T-helper 2 cell treated with Interferon-gamma antibody and Interleukin-4, amounts not matched to agents 100 ng/mL and 5 ng/mL, for 36 hours (primary cell): ENCODE measurements around the gene RILPL2. TPM values are rescaled to one million over a fixed set of nuclear protein-coding genes. Genes with fewer than 3 reads are reported as not detected.
"Not testable (repeated sequence)": the region's sequence is repeated elsewhere in the genome, so short reads cannot be mapped to it uniquely, and the experiment has no call there.

Experiments
- intact Hi-C: fragments of 100-400 bp; cut with micrococcal nuclease; formaldehyde crosslinking; loops from one replicate; pipeline ENCODE4 v1.15.1; 2023
- total RNA-seq: library from RNA; stranded (reverse); gene quantifications from 2 replicates; pipeline ENCODE4 v1.2.3, GENCODE V29; 2022

RILPL2 gene, protein sequence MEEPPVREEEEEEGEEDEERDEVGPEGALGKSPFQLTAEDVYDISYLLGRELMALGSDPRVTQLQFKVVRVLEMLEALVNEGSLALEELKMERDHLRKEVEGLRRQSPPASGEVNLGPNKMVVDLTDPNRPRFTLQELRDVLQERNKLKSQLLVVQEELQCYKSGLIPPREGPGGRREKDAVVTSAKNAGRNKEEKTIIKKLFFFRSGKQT
- 7.1 and 7.5 TPM in 2 replicates for total RNA-seq

GRCh38 chr12:123436017-123436964 lies at the start of gene RILPL2:
Gene RILPL2, minus strand, starts transcription at chr12:123436684. Its CDS starts 264 bp downstream, at chr12:123436420.
- intact Hi-C loops = loop anchor here (1.0 to 2.0 kb wide), 5 partner anchors 8 to 277 kb away; partner anchors contain the start of genes ATP6V0A2 and SNRNP35

DNA sequence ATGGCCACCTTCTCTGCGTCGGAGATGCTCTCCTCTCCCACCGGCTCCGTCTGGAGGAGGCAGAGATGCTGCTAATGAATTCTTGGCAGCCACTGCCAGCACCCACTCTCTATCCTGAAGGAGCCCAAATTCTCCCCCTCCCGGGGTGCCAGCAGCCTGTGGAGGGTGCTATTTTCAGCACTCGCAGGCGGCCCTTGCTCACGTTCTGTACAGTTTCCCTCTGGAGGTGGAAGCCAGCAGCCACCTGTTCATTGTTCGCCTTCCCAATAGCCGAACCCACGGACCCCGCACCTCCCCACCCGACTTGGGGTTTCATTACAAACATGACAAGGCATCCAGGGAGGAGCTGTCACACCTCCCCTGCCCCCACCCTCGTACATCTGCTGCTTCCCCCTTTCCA lies 49.3 kb upstream of the RILPL2 start:
- intact Hi-C loops = no loop called here

DNA sequence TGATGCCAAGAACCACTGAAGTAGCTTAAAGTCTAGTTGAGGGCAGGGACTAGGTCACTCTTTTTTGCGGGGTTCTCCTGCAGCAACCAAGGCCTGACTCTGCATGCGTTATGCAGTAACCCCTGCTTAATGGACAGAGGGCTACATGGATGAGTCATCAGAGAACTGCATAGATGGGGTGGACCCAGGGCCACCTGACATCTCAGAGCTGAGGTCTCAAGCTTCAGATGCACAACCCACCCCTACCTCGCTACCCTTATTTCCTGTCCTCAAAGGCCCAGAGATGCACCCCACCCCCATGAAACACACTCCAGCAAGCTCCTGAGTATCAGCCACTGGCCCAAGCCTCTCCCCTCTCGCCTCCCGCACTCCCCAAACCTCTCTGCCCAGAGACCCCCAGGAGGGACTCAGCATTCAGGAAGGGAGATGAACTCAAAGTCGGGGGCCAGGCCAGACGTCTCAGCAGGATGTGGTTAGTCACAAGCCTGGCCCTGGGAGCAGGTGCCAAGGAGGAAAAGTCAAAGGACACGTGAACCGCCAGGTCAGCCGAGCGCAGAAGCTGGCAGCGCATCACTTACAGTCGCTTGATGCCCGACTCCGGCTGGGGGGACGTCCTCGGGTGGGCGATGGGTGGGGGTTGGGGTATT lies 47.2 kb upstream of the RILPL2 start:
- intact Hi-C loops = no loop called here

- intact Hi-C loops = no loop called here
Observed at GRCh38 chr12:123482876-123483275, 46.4 kb upstream of the RILPL2 start.

- intact Hi-C loops = not testable (repeated sequence)
Observed at GRCh38 chr12:123481251-123481650, 44.8 kb upstream of the RILPL2 start.

DNA sequence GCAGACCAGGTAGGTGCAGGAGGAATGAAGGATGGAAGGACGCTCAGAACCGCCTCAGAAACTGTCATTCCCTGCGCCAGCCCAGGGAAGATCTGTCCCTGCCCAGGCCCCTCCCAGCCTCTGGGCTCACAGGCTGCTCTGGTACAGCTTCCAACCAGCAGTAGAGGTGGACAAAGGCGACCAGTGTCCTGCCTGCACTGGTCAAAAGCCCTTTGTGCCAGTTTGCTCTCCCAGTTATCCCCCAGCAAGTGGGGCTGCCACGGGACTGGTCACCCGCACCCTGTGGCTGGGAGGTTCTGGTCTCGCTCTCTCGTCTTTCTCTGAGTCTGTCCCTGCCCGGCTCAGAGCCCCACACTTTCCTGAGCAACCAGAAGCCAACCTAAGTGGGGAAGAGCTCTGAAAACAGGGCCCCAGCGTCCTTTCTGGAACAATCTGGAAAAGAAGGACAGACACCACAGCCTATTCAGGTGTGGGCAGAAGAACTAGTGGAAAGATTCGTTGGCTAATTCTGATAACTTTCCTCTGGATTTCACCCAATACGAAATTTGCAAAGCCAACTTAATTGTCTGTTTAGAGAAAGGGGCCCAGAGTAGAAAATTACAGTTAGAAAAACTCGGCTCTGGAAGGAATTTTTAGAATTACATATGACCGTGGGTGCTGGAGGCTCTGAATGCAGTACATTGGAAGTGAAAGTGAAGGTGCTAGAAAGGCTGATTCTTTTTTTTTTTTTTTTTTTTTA lies 43.1 kb upstream of the RILPL2 start:
- intact Hi-C loops = loop anchor here (10.0 kb wide), 1 partner anchor 55 kb away; the partner anchor contains the start of gene RILPL1

DNA sequence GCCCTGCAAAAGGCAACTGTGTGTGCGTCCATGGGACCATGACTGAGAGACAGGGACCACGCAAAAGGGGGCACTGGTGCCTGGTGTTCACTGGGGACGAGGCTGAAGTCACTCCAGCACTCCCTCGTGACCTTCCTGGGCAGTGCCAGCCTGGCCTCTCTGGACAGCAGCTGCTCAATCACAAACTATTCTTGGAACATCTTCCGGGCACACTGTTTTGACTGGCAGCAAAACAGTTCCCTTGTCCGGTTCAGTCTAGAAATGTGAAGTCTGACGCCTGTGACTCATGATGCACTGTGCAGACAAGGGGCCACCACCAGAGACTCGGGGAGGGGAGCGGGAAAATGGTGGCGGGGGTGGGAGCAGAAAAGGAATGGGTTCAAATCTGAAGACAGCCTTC lies 42.3 kb upstream of the RILPL2 start:
- intact Hi-C loops = loop anchor here (10.0 kb wide), 1 partner anchor 56 kb away; the partner anchor contains the start of gene RILPL1

DNA sequence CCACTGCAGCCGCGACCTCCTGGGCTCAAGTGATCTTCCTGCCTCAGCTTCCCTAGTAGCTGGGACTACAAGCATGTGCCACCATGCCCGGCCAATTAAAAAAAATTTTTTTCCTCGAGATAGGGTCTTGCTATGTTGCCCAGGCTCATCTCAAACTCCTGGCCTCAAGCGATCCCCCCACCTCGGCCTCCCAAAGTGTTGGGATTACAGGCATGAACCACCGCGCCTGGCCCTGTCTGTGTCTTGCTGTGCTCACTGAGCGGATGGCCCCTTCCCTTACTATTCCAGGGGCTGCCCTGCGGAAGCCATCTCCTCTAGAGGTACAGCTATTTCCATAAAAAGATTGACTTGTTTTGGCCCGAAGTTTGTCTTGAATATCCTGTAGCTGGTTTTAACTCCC lies 41.6 kb upstream of the RILPL2 start:
- intact Hi-C loops = loop anchor here (10.0 kb wide), 1 partner anchor 57 kb away; the partner anchor contains the start of gene RILPL1

- intact Hi-C loops = loop anchor here (10.0 kb wide), 1 partner anchor 60 kb away; the partner anchor contains the start of gene RILPL1
Observed at GRCh38 chr12:123475246-123475703, 38.8 kb upstream of the RILPL2 start.

DNA sequence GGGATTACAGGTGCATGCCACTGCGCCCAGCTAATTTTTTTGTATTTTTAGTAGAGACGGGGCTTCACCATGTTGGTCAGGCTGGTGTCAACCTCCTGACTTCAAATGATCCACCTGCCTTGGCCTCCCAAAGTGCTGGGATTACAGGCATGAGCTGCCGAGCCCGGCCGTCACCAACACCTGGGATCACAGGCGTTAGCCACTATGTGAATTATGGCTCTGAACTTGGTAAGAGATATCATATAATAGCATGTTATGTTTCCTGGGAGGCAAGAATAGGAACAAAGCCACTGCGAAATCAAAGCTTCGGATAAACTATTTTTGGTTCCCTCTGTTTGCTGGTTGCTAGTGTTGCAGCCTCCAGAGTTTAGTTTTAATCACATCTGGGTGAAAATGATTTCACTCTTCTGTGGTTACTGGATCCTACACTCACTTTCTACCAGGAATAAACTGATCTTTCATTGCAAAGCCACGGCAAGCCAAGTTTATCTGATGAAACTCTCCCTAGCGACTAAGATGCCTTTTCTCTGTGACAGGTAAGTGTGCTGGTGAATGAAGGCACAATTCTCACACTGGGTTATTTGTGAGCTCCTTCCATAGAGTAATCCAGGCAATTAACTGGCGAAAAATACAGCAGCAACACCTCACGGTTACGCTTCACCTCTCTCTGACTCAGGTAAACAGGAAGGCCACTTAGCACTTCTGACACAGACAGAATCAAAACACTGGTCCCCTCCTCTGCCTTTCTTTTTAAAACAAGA lies 38.2 kb upstream of the RILPL2 start:
- intact Hi-C loops = loop anchor here (10.0 kb wide), 1 partner anchor 60 kb away; the partner anchor contains the start of gene RILPL1

DNA sequence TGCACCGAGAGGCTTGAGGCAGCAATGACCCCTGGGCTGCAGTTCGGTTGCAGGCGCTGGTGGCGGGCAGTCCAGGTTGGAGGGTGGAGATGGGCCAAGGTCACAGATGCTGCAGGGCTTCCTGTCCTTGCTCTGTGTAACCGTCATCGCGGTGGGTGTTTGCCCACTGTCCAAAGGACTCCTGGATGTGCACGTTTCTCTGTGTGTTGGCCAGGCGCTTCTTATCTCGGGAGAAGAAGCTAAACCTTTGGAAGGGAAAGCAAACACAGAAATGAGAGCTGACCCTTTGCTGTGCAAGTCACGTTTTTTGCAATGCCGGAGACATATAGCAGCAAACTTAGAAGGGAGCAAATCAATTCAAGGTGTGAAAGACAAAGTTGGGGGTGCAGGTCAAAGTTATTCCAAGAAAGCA lies 36.0 kb upstream of the RILPL2 start:
- intact Hi-C loops = loop anchor here (10.0 kb wide), 1 partner anchor 62 kb away; the partner anchor contains the start of gene RILPL1

DNA sequence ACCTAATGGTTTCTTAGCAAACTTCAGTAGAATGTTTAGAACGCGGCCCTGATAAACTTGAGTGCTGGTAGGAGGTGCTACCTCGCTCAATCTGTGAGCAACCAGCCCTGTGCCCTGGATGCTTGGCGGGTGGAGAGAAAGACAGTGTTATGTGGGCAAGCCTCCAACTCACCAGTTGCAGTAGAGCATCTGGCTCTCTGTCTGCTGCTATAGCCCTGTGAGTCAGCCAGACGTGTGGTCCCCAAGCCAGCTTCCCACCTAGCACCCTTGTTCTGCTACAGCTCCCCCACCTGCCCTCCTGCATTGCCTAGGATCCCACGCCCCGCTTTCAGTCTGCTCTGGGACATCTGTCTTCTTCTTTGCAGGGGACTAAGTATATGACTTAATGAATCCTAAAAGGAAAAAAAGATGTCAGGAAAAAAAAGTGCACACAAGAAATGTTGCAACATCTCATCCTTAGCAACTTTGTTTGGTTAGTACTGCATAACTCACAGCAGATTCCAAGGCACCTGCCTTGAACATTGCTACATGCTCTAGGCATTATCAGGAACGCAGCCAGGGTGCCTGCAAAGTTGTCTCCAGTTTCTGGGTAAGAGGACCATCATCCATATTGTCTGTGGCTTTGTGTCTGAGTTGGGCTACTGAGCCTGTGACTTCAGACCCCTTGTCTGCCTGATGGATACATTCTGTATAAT lies 35.0 kb upstream of the RILPL2 start:
- intact Hi-C loops = loop anchor here (10.0 kb wide), 1 partner anchor 63 kb away; the partner anchor contains the start of gene RILPL1

DNA sequence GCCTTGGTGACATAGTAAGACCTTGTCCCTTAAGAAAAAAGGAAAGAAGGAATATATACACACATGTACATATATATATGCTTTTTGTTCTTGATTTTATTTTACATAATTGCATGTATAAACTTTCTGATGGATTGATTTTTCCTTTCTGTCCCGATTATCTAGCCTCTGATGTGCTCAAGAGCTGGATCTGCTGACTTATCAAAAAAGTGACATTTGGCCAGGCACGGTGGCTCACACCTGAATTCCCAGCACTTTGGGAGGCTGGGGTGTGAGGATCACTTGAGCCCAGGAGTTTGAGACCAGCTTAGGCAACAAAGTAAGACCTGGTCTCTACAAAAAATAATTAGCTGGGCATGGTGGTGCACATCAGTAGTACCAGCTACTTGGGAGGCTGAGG lies 33.5 kb upstream of the RILPL2 start:
- intact Hi-C loops = loop anchor here (10.0 kb wide), 1 partner anchor 65 kb away; the partner anchor contains the start of gene RILPL1

- intact Hi-C loops = no loop called here
Observed at GRCh38 chr12:123468786-123469185, 32.3 kb upstream of the RILPL2 start.

DNA sequence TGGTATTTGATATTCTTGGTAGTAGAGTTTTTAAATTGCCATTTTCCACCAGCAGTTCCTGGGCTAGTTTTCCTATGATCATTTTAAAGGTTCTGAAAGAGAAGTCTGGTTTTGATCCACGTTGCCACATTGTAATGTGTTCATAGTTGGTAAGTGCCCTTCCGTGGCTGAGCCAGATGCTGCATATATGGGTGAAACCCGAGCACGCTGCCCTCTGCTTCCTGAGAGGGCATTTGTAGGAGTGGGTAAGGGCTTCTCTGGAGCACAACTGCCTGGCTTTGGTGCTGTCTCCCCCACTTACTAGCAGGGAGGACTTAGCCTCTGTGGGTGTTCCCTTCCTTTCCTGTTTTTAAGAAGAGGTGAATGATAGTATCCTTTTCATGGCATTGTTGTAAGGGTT lies 28.6 kb upstream of the RILPL2 start:
- intact Hi-C loops = no loop called here

DNA sequence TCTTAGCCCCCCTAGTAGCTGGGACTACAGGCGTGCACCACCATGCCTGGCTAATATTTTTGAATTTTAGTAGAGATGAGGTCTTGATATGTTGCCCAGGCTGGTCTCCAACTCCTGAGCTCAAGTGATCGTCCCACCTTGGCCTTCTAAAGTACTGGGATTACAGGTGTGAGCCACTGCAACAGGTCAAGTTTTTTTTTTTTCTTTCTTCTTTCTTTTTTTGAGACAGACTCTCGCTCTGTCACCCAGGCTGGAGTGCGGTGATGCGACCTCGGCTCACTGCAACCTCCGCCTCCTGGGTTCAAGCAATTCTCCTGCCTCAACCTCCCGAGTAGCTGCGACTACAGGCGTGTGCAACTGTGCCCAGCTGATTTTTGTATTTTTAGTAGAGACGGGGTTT lies 26.7 kb upstream of the RILPL2 start:
- intact Hi-C loops = not testable (repeated sequence)

- intact Hi-C loops = loop anchor here (1.0 to 5.0 kb wide), 6 partner anchors 22 to 220 kb away; partner anchors contain the start of genes DDX55 and RILPL2
Observed at GRCh38 chr12:123457980-123458779, 21.7 kb upstream of the RILPL2 start, which contains the start of gene SNRNP35. Gene SNRNP35, plus strand, starts transcription at chr12:123458139. Its CDS starts 7,402 bp downstream, at chr12:123465541.

DNA sequence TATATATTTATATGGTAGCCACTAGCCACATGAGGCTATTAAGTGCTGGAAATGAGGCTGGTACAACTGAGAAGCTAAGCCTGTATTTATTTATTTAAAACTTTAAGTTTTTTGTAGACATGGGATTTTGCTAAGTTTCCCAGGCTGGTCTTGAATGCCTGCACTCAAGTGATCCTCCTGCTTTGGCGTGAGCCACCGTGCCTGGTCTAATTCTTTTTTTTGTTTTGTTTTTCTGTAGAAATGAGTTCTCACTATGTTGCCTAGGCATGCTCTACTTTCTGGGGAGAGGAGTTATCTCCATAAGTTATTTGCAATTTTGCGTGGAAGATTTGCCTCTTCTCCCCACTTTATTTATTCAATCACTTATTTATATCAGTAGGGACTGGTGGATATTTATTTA lies 16.7 kb upstream of the RILPL2 start:
- intact Hi-C loops = no loop called here
